ENCODE results near the gene BMERB1.

GRCh38 chr16:15399317-15399716 lies 35.1 kb upstream of the BMERB1 start:
- TF ChIP-seq, protein P1, sequence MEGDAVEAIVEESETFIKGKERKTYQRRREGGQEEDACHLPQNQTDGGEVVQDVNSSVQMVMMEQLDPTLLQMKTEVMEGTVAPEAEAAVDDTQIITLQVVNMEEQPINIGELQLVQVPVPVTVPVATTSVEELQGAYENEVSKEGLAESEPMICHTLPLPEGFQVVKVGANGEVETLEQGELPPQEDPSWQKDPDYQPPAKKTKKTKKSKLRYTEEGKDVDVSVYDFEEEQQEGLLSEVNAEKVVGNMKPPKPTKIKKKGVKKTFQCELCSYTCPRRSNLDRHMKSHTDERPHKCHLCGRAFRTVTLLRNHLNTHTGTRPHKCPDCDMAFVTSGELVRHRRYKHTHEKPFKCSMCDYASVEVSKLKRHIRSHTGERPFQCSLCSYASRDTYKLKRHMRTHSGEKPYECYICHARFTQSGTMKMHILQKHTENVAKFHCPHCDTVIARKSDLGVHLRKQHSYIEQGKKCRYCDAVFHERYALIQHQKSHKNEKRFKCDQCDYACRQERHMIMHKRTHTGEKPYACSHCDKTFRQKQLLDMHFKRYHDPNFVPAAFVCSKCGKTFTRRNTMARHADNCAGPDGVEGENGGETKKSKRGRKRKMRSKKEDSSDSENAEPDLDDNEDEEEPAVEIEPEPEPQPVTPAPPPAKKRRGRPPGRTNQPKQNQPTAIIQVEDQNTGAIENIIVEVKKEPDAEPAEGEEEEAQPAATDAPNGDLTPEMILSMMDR (conservative IDR thresholded peaks at IDR 0.05; ENCODE audit: low read depth, low read length) = no peak
- TF ChIP-seq EZH2 (IDR thresholded peaks at IDR 0.05; ENCODE audit: low read length, unreplicated experiment) (no peak), EZH2phosphoT487 (IDR thresholded peaks at IDR 0.05; ENCODE audit: borderline replicate concordance, low read length) (no peak)
